Sigmoid colon (tissue), 7 donors: ENCODE results near the gene TPK1. TPM values are rescaled to one million over a fixed set of nuclear protein-coding genes. Genes with fewer than 3 reads are reported as not detected.

ENCODE experiments used
- DNase-seq: peaks from one replicate; pipeline ENCODE4 v3.0.0-alpha.2; 2019
- H3K27ac ChIP-seq, 4 donors: fragments of 200-600 bp; sonication (generic); one replicate each; pipeline ENCODE4 v1.5.1; 2016 to 2019; ENCODE audit warnings: mild to moderate bottlenecking in 1 of 4
- H3K27me3 ChIP-seq, 3 donors: fragments of 200-600 bp; sonication (generic); one replicate each; pipeline ENCODE4 v1.5.1; 2019; ENCODE audit warnings: mild to moderate bottlenecking in 1 of 3
- H3K36me3 ChIP-seq, 4 donors: fragments of 200-600 bp; sonication (generic); one replicate each; pipeline ENCODE4 v1.5.1; 2016 to 2019
- H3K4me1 ChIP-seq, 4 donors: fragments of 200-600 bp; sonication (generic); one replicate each; pipeline ENCODE4 v1.5.1; 2017 to 2019
- H3K4me3 ChIP-seq, 4 donors: fragments of 200-600 bp; sonication (generic); one replicate each; pipeline ENCODE4 v1.5.1; 2017 to 2019; ENCODE audit warnings: mild to moderate bottlenecking in 2 of 4, moderate library complexity in 1 of 4
- H3K9me3 ChIP-seq, 4 donors: fragments of 200-600 bp in 3 of 4; sonication (generic) in 3 of 4; one replicate each; pipeline versions ENCODE4 v1.5.1 to v1.6.1; 2013 to 2019
- CTCF ChIP-seq, 4 experiments: fragments of 450-650 bp in 3 of 4; fragments of 200-600 bp in 1 of 4; IDR thresholded peaks; one replicate each; pipeline ENCODE4 v1.5.1; 2016 to 2019; ENCODE audit warnings: antibody characterized with exemption in 4 of 4, mild to moderate bottlenecking in 3 of 4, moderate library complexity in 2 of 4
- EP300 ChIP-seq, 4 donors: sonication (generic); formaldehyde crosslinking; IDR thresholded peaks; one replicate each; pipeline ENCODE4 v1.6.1; 2017; ENCODE audit warnings: antibody characterized with exemption in 4 of 4
- POLR2A ChIP-seq, 2 donors: fragments of 450-650 bp; IDR thresholded peaks; one replicate each; pipeline ENCODE4 v1.6.1; 2016; ENCODE audit warnings: antibody characterized with exemption in 2 of 2, mild to moderate bottlenecking in 2 of 2, moderate library complexity in 2 of 2
- POLR2AphosphoS5 ChIP-seq, 4 donors: sonication (generic); formaldehyde crosslinking; IDR thresholded peaks; one replicate each; pipeline ENCODE4 v1.6.1; 2017; ENCODE audit warnings: antibody characterized with exemption in 4 of 4
- WGBS, 2 donors: extraction: QIAGEN DNeasy Blood & Tissue Kit; methylation state at CpG; one replicate each; pipeline ENCODE4 v1.1.7; 2013; 5-methylcytosine and 5-hydroxymethylcytosine counted together
- intact Hi-C: fragments of 100-400 bp; cut with DNase I; formaldehyde crosslinking; loops from one replicate; pipeline ENCODE4 v1.15.1; 2023
- polyA plus RNA-seq, 3 donors: library from polyadenylated mRNA; stranded (reverse); fragments of 200-250 nt; gene quantifications; one replicate each; pipeline ENCODE4 v1.2.3, GENCODE V29; 2013
- total RNA-seq, 4 donors: library from RNA; depleted of rRNA; stranded (reverse); fragments of >200 nt; gene quantifications; one replicate each; pipeline ENCODE4 v1.1.0, GENCODE V29; 2016
- donor health status: healthy with polysubstance abuse.
- donor health status: Bipolar disorder and iron deficiency.
- donor health status: healthy.

The TPK1 gene
- total and polyA plus RNA-seq, 7 donors, result 4.1 to 14.3 (median 7.2) TPM

- DNase-seq, result no peak
- H3K27me3 ChIP-seq, result no peaks in the 10 kb centered on the region
- H3K4me1 ChIP-seq, result no peaks in the 10 kb centered on the region
- WGBS, 2 donors, result 54 to 65% methylated on average over 6 of the region's 6 CpGs
- no peaks in the 10 kb centered on the region for H3K9me3 ChIP-seq
- no peak overlapping the region for H3K4me3 ChIP-seq
- TF ChIP-seq POLR2A (IDR thresholded peaks at IDR 0.05) (no peak), CTCF (IDR thresholded peaks at IDR 0.05) (no peak), POLR2AphosphoS5 (IDR thresholded peaks at IDR 0.05) (no peak), EP300 (IDR thresholded peaks at IDR 0.05) (no peak)
- H3K27ac ChIP-seq, result no peak overlapping the region
- no peaks in the 10 kb centered on the region for H3K36me3 ChIP-seq
- intact Hi-C loops, result no loop called here
Measured at GRCh38 chr7:144656965-144657517, 178.8 kb downstream of the TPK1 start.

GRCh38 chr7:144653449-144653848 is 182.4 kb downstream of the TPK1 start:
- Histone ChIP-seq H3K4me1 (no peaks in the 10 kb centered on the region), H3K27ac (no peak overlapping the region), H3K9me3 (no peaks in the 10 kb centered on the region), H3K36me3 (no peaks in the 10 kb centered on the region), H3K27me3 (no peaks in the 10 kb centered on the region), H3K4me3 (no peak overlapping the region)
- DNase-seq, result no peak
- TF ChIP-seq CTCF (IDR thresholded peaks at IDR 0.05) (no peak), EP300 (IDR thresholded peaks at IDR 0.05) (no peak), POLR2AphosphoS5 (IDR thresholded peaks at IDR 0.05) (no peak), POLR2A (IDR thresholded peaks at IDR 0.05) (no peak)
- intact Hi-C loops, result no loop called here
- WGBS, 2 donors, result 61 to 83% methylated on average over 5 of the region's 5 CpGs

- 97 to 98% methylated on average over 24 of the region's 24 CpGs for WGBS, 2 donors
- Histone ChIP-seq H3K36me3 (no peaks in the 10 kb centered on the region), H3K9me3 (no peaks in the 10 kb centered on the region), H3K4me3 (no peak overlapping the region), H3K4me1 (no peaks in the 10 kb centered on the region), H3K27me3 (no peaks in the 10 kb centered on the region), H3K27ac (no peak overlapping the region)
- TF ChIP-seq POLR2AphosphoS5 (IDR thresholded peaks at IDR 0.05) (no peak), POLR2A (IDR thresholded peaks at IDR 0.05) (no peak), EP300 (IDR thresholded peaks at IDR 0.05) (no peak), CTCF (IDR thresholded peaks at IDR 0.05) (no peak)
- no peak for DNase-seq
- intact Hi-C loops, result no loop called here
Measured at GRCh38 chr7:144650439-144650838, 185.4 kb downstream of the TPK1 start.

- no peak for DNase-seq
- 86 to 91% methylated on average over 2 of the region's 2 CpGs for WGBS, 2 donors
- no peaks in the 10 kb centered on the region for H3K27me3 ChIP-seq
- no peaks in the 10 kb centered on the region for H3K9me3 ChIP-seq
- no peak for TF ChIP-seq POLR2A (IDR thresholded peaks at IDR 0.05)
- TF ChIP-seq CTCF (IDR thresholded peaks at IDR 0.05), result no peak
- no peak for TF ChIP-seq EP300 (IDR thresholded peaks at IDR 0.05)
- no peak for TF ChIP-seq POLR2AphosphoS5 (IDR thresholded peaks at IDR 0.05)
- H3K27ac ChIP-seq, result no peak overlapping the region
- H3K36me3 ChIP-seq, result no peaks in the 10 kb centered on the region
- H3K4me3 ChIP-seq, result no peak overlapping the region
- intact Hi-C loops, result no loop called here
- H3K4me1 ChIP-seq, result no peaks in the 10 kb centered on the region
Measured at GRCh38 chr7:144649120-144649519, 186.7 kb downstream of the TPK1 start.
